ENCODE data around the gene KLF5.

DNA sequence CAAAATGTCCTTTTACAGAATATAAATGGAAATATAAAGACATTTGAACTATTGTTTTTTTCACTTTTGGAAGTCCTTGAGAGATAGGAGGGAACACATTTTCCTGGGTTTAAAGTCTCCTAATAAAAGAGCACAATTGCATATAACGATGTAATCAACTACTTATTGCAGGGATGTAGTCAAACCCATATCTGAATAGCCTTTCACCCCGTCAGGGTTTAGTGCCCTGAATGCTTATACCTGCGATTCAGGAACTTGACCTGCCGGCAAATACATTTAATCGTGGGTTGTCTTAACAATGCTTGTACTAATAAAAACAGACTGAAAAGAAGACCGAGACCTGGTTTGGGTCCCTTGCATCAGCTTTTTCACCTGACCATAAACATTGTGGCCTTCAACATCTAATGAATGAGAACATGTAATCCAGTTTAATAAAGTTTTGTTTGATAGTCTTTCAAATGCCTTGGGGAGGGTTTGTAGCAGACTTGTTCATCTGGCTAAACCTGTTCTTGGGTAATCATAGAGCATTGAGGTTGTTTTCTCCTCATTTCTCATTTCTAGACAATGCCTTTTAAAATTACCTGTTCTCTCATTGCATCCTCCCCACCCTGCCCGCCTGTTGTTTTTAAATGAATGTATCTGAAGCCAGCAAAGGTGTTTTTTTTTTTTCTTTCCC is 7.0 kb downstream of the KLF5 start:
- peak; percentile 76; the same call in 1 of the 2 replicates for TF ChIP-seq FOXM1 (IDR thresholded peaks at IDR 0.05; ENCODE audit: borderline replicate concordance, low read depth)
- TF ChIP-seq NFIC (IDR thresholded peaks at IDR 0.05), result peak; percentile 56; the same call in 1 of the 2 replicates
- no peak for TF ChIP-seq YY1 (IDR thresholded peaks at IDR 0.05; ENCODE audit: low read depth)
- TF ChIP-seq TEAD4 (IDR thresholded peaks at IDR 0.05), result peak; percentile 73
- TF ChIP-seq, protein P1, sequence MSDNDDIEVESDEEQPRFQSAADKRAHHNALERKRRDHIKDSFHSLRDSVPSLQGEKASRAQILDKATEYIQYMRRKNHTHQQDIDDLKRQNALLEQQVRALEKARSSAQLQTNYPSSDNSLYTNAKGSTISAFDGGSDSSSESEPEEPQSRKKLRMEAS (IDR thresholded peaks at IDR 0.05), result peak; percentile 65; the same call in 1 of the 2 replicates
- TF ChIP-seq EP300 (IDR thresholded peaks at IDR 0.05; ENCODE audit: borderline replicate concordance), result peak; percentile 76
- TF ChIP-seq, protein P2, sequence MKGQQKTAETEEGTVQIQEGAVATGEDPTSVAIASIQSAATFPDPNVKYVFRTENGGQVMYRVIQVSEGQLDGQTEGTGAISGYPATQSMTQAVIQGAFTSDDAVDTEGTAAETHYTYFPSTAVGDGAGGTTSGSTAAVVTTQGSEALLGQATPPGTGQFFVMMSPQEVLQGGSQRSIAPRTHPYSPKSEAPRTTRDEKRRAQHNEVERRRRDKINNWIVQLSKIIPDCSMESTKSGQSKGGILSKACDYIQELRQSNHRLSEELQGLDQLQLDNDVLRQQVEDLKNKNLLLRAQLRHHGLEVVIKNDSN (IDR thresholded peaks at IDR 0.05), result peak; percentile 7; the same call in 1 of the 2 replicates
- TF ChIP-seq RAD21 (IDR thresholded peaks at IDR 0.05; ENCODE audit: low read depth), result no peak
